Astrocyte of the cerebellum (primary cell): ENCODE measurements around the gene FEV.

Experiments used
- DNase-seq: peaks from one replicate; pipeline ENCODE4 v3.0.0-alpha.2; 2011; ENCODE audit warnings: low read depth
- H3K4me3 ChIP-seq: 2 replicates; pipeline ENCODE4 v1.5.1; 2011; ENCODE audit warnings: mild to moderate bottlenecking, low read depth, low read length, moderate library complexity
- in situ Hi-C: cut with HindIII; loops from 2 replicates; pipeline ENCODE4 v1.10.0; 2017; ENCODE audit warnings: low sequenced_read_pairs
- TF ChIP-seq, protein P1 (sequence below): IDR thresholded peaks from 2 replicates; pipeline ENCODE4 v1.5.1; 2012; ENCODE audit warnings: low read length, low read depth, moderate library complexity, mild to moderate bottlenecking; ENCODE audit errors: missing control alignments

Gene FEV

DNA sequence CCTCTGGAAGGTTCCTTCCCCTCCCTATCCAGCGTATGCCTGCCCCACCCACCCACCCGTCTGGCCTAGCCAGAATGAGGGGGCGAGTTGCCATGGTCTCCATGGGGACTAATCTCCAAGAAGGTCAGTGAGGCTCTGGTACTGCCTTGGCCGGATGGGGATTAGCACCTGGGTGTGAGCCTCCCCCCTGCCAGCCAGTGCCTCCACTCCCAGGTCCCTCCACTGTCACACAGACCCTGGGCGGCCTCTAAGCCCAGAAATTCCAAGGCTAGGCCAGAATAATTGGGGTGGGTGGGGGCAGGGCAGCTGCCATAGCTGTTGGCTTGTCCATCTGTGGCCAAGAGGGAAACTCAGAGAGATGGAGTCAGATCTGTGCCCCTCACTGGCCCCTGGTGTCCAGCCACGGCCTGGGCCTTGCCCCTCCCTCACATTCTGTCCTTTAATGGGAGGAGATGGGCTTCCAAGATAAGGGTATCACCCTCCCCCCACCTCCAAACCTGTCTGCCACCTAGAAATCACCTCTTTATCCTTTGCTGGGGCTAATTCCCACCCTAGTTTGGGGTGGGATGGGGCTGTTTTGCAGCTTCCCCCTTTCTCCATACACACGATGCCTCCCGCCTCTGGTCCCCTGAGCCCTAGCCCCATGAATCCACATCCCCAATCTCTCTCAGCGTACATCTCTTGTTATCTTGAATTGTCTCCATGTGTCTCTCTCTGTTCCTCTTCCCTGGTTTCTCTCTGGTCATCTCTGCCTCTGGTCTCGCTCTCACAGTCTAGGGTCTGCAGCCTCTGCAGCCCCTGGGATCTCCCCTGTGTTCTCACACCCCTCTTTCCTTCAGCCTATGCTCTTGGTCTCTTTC is 14.3 kb upstream of the FEV start:
- TF ChIP-seq, protein P1, sequence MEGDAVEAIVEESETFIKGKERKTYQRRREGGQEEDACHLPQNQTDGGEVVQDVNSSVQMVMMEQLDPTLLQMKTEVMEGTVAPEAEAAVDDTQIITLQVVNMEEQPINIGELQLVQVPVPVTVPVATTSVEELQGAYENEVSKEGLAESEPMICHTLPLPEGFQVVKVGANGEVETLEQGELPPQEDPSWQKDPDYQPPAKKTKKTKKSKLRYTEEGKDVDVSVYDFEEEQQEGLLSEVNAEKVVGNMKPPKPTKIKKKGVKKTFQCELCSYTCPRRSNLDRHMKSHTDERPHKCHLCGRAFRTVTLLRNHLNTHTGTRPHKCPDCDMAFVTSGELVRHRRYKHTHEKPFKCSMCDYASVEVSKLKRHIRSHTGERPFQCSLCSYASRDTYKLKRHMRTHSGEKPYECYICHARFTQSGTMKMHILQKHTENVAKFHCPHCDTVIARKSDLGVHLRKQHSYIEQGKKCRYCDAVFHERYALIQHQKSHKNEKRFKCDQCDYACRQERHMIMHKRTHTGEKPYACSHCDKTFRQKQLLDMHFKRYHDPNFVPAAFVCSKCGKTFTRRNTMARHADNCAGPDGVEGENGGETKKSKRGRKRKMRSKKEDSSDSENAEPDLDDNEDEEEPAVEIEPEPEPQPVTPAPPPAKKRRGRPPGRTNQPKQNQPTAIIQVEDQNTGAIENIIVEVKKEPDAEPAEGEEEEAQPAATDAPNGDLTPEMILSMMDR: no peak
- in situ Hi-C loops: no loop called here
- DNase-seq: no peak
- no peak overlapping the region for H3K4me3 ChIP-seq

DNA sequence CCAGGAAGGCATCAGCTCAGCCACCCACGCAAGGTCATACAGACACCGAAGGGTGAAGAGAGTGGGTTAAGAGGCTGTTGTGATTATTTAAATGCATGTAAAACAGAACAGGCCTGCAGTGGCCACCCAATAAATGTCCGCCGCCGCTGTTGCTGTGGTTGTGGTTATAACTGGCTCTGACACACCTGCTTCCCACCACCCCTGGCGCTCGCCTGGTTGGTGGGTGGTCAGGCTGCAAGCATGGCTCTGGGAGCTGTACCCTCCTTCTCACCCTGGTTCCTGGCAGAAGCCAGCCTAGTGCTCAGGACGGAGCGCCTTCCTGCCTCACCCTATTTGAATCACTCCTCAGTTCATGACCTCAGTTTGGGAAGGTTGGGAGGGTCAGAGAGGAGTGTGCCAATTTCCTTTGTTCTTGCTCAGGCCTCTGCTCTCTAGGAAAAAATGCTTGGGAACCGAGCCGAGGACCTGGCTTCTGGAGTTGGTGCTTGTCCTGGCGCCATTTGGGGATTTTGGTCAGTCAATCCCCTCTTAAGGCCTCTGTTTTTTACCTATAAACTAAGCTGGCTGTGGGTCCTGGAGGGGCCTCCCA is 13.5 kb upstream of the FEV start:
- no peak overlapping the region for H3K4me3 ChIP-seq
- no peak for DNase-seq
- in situ Hi-C loops: no loop called here
- TF ChIP-seq, protein P1: no peak

DNA sequence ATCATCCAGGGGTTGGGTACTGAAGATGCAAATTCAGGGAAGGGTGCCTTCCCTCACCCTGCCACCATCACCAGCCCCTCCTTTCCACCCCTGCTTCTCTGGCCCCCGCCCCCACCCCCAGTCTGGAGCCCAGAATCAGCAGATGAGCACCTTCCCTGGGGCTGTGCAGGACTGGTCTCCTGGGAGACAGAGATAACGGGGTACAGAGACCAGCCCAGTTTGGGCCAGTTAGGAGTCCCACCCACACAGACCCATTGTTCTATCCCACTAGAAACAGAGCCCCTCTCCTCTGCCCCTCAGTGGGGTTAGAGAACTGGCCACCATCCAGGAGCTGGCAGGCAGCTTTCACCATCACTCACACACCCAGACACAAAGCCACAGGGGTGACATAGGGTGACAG is 12.7 kb upstream of the FEV start:
- TF ChIP-seq, protein P1: no peak
- no peak overlapping the region for H3K4me3 ChIP-seq
- DNase-seq: no peak
- in situ Hi-C loops: no loop called here

DNA sequence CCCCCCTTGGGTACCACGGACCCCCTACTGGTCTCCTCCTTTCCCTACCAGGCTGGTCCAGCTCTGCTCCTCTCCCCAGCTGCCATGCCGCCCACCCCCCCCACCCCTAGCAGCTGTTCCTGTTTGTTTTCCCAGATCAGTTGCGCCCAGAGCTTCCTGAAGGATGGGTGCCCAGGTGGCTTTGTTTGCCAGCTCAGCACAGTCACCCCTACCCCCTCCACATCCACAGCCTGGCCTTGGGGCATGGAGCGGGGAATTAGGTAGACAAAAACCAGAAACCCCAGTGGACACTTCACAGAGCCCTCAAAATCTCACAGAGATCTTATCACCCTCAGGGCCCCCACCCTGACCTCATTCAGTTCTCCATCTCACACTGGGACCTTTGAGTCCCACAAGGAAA is 12.0 kb upstream of the FEV start:
- no peak overlapping the region for H3K4me3 ChIP-seq
- no peak for DNase-seq
- TF ChIP-seq, protein P1: no peak
- in situ Hi-C loops: no loop called here

DNA sequence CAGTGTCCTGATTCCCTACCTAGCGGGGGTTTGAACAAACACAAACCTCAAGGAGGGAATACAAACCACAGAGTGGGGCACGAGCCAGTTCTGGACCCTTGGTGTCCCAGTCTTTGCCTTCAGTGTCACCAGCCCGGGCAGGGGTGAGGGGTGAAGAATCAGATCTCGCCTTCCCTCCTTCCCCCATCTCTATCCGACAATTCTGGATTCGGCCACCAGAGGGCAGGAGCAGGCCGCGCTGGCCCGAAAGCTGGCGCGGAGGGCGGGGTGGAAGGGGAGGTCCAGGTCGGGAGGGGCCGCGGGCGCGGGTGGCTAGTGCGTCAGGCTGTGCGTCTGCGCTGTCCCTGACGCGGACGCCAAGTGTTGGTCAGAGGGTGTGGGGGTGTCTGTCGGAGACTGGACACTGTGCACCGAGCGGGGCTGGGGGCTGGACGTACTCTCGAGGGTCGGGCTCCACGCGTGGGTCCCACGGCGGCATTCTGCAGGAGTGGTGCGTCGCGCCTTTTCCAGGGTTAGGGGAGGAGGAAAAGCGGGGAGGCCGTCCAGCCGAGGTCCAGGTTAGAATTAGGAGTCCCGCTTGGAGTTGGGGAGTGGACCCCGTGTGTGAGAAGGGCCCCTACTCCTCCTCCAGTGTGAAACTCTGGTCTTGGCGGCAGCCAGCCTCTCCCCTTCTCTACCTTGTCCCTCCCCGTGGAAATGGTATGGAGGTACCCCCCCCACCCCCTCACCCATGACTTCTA is 11.2 kb upstream of the FEV start:
- peak overlapping the region; percentile 1 for H3K4me3 ChIP-seq
- TF ChIP-seq, protein P1: peak; percentile 81
- in situ Hi-C loops: no loop called here
- DNase-seq: peak; percentile 12

DNA sequence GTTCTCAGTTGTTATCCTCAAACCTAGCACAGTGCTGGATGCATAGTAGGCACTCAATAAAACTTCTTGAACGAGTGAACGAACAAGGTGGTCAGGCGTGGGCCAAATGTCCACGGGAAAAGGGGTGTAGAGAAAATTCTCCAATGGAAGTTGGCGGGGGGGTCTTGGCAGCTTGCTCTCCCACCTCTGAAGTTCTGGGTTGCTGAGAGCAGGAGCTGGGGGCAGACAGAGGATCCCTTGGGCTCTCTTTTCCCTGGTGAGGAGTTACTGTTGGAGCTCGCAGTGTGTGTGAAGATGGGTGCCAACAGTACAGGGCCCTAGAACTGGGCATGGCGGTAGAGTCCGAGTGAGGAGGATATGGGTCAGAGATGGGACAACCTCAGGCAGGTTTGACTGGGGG is 10.6 kb upstream of the FEV start:
- H3K4me3 ChIP-seq: no peak overlapping the region
- in situ Hi-C loops: no loop called here
- TF ChIP-seq, protein P1: no peak

More for the DNA sequence above, 10.6 kb upstream of the FEV start:
- DNase-seq: no peak
